Heart left ventricle (tissue), 13 donors: Measurements from ENCODE around the gene ZNF783.

Experiments
- CTCF ChIP-seq, 12 donors: fragments of 200-600 bp; sonication (generic) in 4 of 12; IDR thresholded peaks; one replicate each; pipeline versions ENCODE4 v1.5.0 to v1.8.0; 2018 to 2022; ENCODE audit warnings: antibody characterized with exemption in 12 of 12, mild to moderate bottlenecking in 5 of 12
- POLR2A ChIP-seq, 2 donors: fragments of 450-650 bp; IDR thresholded peaks; one replicate each; pipeline ENCODE4 v1.6.1; 2017; ENCODE audit warnings: antibody characterized with exemption in 2 of 2, mild to moderate bottlenecking in 2 of 2, moderate library complexity in 2 of 2
- donor health status: ischemic (EF 13 %, LVEDD 7.1; RV severe dilation, severe dysfunction).
- donor health status: DM: no; HTN: yes; CAD: no.
- donor health status: DM: no; HTN: no; CAD: no.
- donor health status: ischemic (EF 25% LVEDD 6.9; RV normal size, moderate dysfunction).
- donor health status: ischemic (EF 25% LVEDD 5.7; RV mildly dilated, moderate dysfunction).
- donor health status: ischemic (EF 35%, LVEDD 5.7; RV mildly dilated, moderate dysfunction).
- donor health status: nonischemic (EF 11% LVEDD 7.7; RV severe dilation, severe dysfunction).
- donor health status: DM: yes; HTN: yes; CAD: no.
- donor health status: PGD.
- donor health status: ischemic (EF 29% LVEDD 5.4; RV normal size, mild dysfunction).
- donor health status: nonischemic (EF 23%, LVEDD 6.1; RV moderate dilation, normal function).

DNA sequence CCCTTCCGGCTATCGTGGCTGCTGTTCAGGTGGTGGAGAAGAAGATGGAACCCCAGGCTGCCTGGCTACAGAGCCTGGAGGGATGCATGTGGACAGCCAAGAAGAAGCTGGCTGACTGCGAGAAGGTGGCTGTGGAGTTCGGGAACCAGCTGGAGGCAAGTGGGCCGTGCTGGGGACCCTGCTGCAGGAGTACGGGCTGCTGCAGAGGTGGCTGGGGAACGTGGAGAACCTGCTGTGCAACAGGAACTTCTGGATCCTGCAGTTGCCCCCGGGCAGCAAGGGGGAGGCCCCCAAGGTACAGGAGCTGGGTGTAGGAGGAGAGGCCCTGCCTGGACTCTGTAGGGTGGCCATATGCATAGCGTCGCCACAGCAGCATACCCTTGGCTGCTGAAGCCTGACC, 25.6 kb downstream of the ZNF783 start:
- TF ChIP-seq CTCF (IDR thresholded peaks at IDR 0.05) (no peak), POLR2A (IDR thresholded peaks at IDR 0.05) (no peak)
